Memory B cell (primary cell): ENCODE results near the gene CERKL.

Source experiments
- ATAC-seq: fragments of 150-1000 bp; cut with Tn5 transposase; 2 replicates; pipeline ENCODE4 v1.10.0; 2021; ENCODE audit warnings: low read depth, mild to moderate bottlenecking, moderate library complexity
- DNase-seq, 2 donors: peaks; one replicate each; pipeline ENCODE4 v3.0.0; 2022; ENCODE audit warnings: low spot score in 2 of 2
- H3K27ac Mint-ChIP-seq: one replicate; pipeline ENCODE4 v1.8.0; 2022; ENCODE audit warnings: mild to moderate bottlenecking, moderate library complexity, mixed read lengths
- H3K27me3 Mint-ChIP-seq: one replicate; pipeline ENCODE4 v1.8.0; 2022; ENCODE audit warnings: mixed read lengths
- H3K36me3 Mint-ChIP-seq: one replicate; pipeline ENCODE4 v1.8.0; 2022; ENCODE audit warnings: mild to moderate bottlenecking, mixed read lengths
- H3K4me1 Mint-ChIP-seq: one replicate; pipeline ENCODE4 v1.8.0; 2022; ENCODE audit warnings: mixed read lengths
- H3K4me3 Mint-ChIP-seq: one replicate; pipeline ENCODE4 v1.8.0; 2022; ENCODE audit warnings: mild to moderate bottlenecking, moderate library complexity, mixed read lengths
- H3K9me3 Mint-ChIP-seq: one replicate; pipeline ENCODE4 v1.8.0; 2022; ENCODE audit warnings: mixed read lengths

The CERKL gene

DNA sequence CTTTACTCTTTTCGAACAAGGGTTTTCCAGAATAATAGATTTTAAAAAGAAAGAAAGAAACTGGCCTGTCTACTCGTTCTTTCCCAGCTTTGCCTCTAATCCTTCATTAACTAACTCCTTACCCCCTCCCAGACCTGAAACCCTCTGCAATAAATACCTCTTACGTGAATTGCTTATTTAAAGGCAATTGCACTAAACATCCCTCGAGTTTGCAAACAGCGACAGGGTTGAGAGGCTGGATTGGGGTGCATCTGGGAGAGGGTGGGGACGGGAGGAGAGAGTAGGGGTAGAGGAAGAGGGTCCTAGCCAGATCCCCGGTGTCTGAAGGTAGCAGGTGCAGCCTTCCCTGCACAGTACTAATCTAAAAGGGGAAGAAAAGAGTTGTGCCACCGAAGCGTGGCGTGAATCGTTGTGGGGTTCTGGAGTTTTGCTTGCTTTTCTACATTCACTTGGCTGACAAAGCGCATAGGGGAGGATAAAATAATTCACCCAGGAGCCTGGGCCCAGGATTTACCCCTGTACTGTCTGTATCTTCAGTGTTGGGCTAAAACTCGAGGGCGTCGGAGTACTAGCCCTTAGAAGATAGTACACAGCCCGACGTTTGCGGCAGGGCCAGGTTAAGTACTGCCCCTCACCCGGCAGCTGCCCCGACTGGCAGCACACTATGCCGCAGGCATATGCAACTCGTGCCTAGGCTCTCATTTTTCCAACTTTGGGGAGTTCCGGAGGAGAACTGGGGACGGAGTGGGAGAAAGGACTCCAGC is 25.3 kb upstream of the CERKL start:
- Mint-ChIP-seq H3K36me3 (peaks cover 7% of the 10 kb centered on the region), H3K27ac (no peak overlapping the region), H3K4me1 (peaks cover 32% of the 10 kb centered on the region), H3K9me3 (peaks cover 8% of the 10 kb centered on the region), H3K27me3 (peaks cover 48% of the 10 kb centered on the region), H3K4me3 (peak overlapping the region; percentile 50)
- DNase-seq (no peak), ATAC-seq (peak; percentile 68)

DNA sequence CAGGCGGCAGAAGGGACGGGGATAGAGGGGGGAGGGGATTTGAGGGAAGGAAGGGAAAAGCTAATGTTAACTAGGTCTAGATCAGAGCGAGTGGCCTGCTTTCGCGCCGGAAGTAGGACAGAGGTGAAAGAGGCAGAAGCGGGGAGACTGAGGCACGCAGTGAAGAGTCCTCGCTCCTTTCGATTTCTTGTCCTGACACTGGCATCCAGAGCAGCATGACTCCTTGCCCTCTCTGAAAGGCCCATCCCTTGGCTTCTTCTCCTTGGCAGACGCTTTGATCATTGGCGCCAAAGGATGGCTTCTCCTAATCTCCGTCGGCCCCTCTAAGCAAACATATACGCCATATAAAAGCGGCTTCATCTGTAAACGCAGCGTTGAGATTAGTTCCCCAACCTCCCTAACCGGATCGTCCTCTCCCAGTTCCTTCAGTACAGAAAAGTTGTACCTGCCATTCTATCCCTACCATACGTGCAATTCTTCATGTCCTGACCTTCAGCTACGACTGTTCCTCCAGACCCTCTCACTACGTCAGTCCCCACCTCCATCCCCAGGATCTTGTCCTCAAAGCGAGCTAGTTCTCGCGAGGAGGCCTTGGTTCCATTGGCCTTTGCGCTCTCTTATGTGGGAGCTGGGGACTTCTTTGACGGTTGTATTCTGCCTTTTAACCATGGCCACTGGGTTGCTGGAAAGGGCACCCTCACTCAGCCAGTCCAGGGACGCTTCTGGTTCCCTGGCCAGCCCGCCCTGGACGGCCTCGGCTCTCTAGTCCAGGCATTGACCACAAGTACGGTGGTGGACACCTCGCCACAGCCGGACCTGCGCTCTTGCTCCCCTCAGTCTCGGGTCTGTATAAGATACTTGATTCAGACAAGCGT is 24.3 kb upstream of the CERKL start:
- Mint-ChIP-seq H3K36me3 (peaks cover 7% of the 10 kb centered on the region), H3K27me3 (peaks cover 45% of the 10 kb centered on the region), H3K27ac (no peak overlapping the region), H3K4me3 (peak overlapping the region; percentile 51), H3K4me1 (peaks cover 30% of the 10 kb centered on the region), H3K9me3 (peaks cover 8% of the 10 kb centered on the region)
- ATAC-seq: no peak
- DNase-seq: no peak

DNA sequence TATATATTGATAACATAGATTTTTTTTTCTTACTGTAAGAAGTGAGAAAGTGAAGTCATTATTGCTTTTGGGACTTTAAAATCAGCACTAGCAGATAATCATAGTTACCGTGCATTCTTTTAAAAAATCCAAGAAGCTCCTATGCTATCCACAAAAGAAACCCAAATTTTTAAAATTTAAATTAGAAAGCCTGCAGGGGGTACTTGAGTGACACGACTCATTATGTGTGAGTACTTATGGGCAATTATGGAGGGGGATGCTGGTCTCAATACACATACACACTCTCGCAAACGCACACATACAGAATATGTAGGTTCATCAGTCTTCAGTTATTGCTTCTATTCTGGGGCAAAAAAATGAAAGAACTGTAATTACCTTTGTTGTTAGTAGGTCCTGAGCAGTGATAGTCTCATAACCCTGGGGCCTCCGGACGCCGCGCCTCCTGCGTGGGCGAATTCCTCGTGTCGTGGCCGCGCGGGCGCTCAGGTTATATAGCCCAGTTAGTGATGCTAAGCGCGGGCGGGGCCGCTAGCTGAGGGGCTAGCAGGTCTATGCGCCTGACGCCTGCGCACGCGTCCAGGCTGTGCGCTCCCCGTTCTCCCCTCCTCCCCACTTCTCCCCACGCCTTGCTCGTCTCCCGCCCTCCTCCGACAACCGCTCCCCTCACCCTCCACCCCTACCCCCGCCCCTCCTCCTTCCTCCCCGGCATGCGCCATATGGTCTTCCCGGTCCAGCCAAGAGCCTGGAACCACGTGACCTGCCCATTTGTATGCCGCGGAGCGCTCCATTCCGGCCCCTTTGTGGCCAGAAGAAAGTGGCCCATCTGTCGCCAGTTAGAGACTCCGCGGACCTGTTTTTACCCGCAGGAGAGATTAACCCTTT is 23.4 kb upstream of the CERKL start, which contains the start of gene NEUROD1:
TSS of gene NEUROD1 (minus strand) at position 463 of the 882 bp plus-strand sequence. CDS start 1,657 bp downstream, outside the sequence.
- H3K27me3 Mint-ChIP-seq: peaks cover 42% of the 10 kb centered on the region
- no peak for ATAC-seq
- H3K4me1 Mint-ChIP-seq: peaks cover 27% of the 10 kb centered on the region

DNA sequence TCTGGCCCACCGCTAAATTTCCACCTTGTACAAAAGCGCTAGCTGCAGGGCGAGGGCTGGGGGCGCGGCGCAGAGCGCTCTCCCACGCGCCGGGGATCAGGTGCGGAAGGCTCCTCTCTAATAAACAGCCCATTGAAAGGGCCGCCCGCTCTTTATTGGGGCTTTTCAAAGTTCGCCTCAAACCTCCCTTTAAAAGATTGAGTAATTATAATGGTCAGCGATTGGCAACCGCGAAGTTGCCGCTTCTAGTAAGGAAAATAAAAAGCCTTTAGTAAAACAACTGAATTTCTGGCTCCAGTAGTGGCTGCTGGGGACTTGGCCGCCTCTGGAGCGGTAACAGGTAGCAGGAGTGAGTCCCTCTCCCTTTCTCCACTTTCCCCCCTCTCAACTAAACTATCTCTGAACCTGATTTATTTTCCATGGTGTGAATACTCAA is 22.7 kb upstream of the CERKL start:
- H3K4me1 Mint-ChIP-seq: peaks cover 23% of the 10 kb centered on the region
- H3K4me3 Mint-ChIP-seq: no peak overlapping the region
- H3K27me3 Mint-ChIP-seq: peaks cover 35% of the 10 kb centered on the region
- peaks cover 7% of the 10 kb centered on the region for H3K36me3 Mint-ChIP-seq
- DNase-seq: no peak
- H3K9me3 Mint-ChIP-seq: peaks cover 4% of the 10 kb centered on the region
- ATAC-seq: no peak
- H3K27ac Mint-ChIP-seq: no peak overlapping the region

More for the DNA sequence above, 23.4 kb upstream of the CERKL start, which contains the start of gene NEUROD1:
- Mint-ChIP-seq H3K36me3 (peaks cover 7% of the 10 kb centered on the region), H3K27ac (no peak within 1 kb of the TSS), H3K9me3 (peaks cover 7% of the 10 kb centered on the region), H3K4me3 (peak within 1 kb of the TSS; percentile 51)
- DNase-seq: no peak

DNA sequence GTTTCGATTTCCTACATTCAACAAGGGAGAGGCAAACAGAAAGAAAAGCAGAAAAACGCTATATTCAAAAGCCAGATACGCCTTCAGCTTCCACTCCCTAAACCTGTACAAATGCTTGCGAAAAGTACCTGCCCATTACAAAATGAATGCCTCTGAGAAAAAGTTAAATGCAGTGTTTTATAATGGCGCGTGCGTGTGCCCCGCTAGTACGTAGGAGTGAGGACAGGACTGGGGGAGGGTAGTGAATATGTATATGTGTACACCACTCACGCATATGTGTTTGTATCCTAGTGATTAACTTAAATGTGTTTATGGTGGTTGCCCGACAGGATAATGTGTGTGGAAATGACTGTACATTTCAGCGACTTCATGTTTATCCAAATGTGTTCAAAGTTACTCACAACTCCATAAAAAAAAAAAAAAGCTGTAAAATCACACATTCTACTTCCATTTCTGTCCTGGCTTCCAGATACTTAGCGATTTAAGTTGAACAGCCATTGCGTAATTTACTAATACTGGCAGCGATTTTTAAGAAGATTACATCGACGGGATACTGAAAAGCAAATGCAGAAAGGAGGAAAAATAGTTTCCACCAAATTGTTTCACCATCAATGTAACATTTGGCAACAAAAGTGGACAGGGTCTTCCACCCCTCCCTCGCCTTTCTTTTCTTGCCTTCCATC is 22.1 kb upstream of the CERKL start:
- Mint-ChIP-seq H3K4me3 (no peak overlapping the region), H3K36me3 (peaks cover 7% of the 10 kb centered on the region), H3K27ac (no peak overlapping the region), H3K27me3 (peaks cover 35% of the 10 kb centered on the region), H3K9me3 (peaks cover 4% of the 10 kb centered on the region), H3K4me1 (peaks cover 23% of the 10 kb centered on the region)
- ATAC-seq (no peak), DNase-seq (no peak)

DNA sequence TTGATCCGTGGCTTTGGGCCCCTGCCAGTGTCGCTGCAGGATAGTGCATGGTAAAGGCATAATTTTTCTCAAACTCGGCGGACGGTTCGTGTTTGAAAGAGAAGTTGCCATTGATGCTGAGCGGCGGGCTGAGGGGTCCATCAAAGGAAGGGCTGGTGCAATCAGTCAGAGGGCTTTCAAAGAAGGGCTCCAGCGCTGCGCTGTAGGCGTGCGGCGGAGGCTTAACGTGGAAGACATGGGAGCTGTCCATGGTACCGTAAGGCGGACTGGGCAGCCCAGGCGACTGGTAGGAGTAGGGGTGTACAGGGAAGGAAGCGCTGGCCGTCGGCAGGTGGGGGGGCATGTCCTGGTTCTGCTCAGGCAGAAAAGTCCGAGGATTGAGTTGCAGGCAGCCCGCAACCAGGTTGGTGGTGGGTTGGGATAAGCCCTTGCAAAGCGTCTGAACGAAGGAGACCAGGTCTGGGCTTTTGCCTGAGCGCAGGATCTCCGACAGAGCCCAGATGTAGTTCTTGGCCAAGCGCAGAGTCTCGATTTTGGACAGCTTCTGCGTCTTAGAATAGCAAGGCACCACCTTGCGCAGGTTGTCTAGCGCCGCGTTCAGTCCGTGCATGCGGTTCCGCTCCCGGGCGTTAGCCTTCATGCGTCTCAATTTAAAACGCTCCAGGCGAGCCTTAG is 21.1 kb upstream of the CERKL start:
- Mint-ChIP-seq H3K4me1 (peaks cover 25% of the 10 kb centered on the region), H3K4me3 (no peak overlapping the region), H3K27ac (peak overlapping the region; percentile 60), H3K9me3 (peaks cover 4% of the 10 kb centered on the region), H3K27me3 (peaks cover 31% of the 10 kb centered on the region), H3K36me3 (peaks cover 7% of the 10 kb centered on the region)
- peak in 1 of 2 donors; percentile 52 for DNase-seq
- ATAC-seq: peak; percentile 41

DNA sequence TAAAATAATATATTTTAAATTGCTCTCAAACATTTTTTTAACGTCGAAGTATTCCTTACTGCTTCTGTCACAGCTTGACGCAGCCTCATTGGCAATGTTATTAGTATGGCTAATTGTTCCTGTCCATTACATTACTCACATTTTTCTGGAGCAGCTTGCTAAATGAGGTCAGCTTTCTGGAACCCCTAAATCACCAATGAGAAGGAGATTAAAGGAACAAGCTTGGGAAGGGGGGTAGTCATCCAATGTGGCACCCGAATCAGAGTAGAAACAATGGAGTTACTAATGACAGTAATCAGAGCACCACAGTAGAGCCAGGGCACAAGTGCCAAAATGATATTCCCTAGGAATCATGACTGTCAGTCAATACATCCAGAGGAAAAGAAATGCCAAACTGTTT is 18.3 kb upstream of the CERKL start:
- peaks cover 7% of the 10 kb centered on the region for H3K36me3 Mint-ChIP-seq
- H3K27ac Mint-ChIP-seq: no peak overlapping the region
- peaks cover 20% of the 10 kb centered on the region for H3K4me1 Mint-ChIP-seq
- DNase-seq (no peak), ATAC-seq (no peak)
- H3K27me3 Mint-ChIP-seq: peaks cover 14% of the 10 kb centered on the region
- H3K4me3 Mint-ChIP-seq: no peak overlapping the region
- H3K9me3 Mint-ChIP-seq: peaks cover 4% of the 10 kb centered on the region

DNA sequence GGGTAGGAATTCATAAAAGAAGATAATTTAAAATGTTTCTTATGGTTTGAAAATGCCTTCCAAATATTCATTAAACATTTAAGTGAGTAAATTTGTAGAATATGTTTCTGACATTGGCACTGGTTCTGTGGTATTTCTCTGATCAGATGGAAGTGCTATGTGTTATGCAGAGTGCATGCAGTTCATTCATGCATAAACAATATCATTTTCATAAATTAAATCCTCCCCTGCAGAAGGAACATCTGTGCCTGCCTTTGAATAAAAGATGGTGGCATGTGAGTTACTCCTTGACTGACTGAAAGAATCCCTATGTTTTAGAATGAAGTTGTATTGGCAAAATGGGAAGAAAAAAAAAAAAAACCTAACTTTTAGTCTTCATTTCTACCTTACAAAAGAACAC is 17.6 kb upstream of the CERKL start:
- Mint-ChIP-seq H3K27me3 (peaks cover 11% of the 10 kb centered on the region), H3K27ac (no peak overlapping the region), H3K9me3 (peaks cover 4% of the 10 kb centered on the region), H3K4me3 (no peak overlapping the region), H3K4me1 (peaks cover 20% of the 10 kb centered on the region), H3K36me3 (peaks cover 6% of the 10 kb centered on the region)
- ATAC-seq (peak; percentile 32), DNase-seq (no peak)

DNA sequence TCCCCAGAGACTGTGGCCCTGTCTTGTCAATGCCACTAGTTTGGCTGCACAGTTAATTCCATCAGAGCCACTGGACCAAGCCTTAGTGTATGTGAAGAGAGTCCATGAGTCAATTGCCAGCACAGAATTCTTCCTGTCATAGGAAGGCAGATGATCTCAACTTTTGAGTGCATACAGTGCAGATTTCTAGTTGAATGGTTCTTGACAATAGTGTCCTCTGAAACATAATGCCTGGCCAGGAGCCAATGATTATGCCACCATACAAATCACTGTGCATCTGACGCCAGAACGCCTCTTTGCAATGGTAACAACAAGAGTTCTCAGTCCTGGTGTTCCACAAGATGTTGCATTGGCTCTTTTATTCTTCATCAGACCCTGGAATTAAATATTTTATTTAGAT is 16.3 kb upstream of the CERKL start:
- H3K4me1 Mint-ChIP-seq: peaks cover 17% of the 10 kb centered on the region
- H3K4me3 Mint-ChIP-seq: no peak overlapping the region
- ATAC-seq (no peak), DNase-seq (no peak)
- H3K9me3 Mint-ChIP-seq: no peaks in the 10 kb centered on the region
- peaks cover 7% of the 10 kb centered on the region for H3K27me3 Mint-ChIP-seq
- H3K27ac Mint-ChIP-seq: no peak overlapping the region
- H3K36me3 Mint-ChIP-seq: peaks cover 2% of the 10 kb centered on the region

DNA sequence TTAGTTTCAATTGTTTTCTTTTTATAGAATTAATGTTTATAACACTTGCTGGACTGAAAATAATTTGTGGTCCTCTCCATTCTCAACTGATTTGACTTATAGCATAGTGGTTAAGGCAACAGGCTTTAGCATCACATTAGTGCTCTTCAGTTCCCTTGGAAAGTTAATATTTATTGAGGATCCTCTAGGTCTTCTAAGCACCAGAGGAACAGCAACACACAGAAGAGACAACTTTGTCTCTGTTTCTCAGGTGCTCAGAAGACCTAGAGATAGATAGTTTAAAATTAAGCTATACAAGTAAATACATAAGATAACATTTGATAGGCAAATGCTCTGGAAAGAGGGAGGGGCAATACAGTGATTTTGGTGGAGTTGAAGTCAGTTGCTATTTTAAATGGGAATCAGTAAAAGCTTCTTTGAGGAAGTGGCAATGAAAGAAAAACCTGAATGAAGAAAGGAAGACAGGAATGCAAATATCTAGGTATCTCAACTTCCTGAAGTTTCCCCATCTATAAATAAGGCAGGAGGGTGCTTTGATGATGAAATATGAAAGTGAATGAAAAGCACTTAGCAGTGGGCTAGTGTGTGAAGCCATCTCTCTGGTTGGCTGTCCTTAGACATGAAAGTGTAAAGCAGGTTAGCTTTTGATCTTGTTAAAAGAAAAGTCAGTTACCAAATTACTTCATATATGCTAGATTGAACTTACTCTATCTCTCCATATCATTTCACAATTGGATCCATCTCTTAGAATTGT is 15.5 kb upstream of the CERKL start:
- H3K4me3 Mint-ChIP-seq: no peak overlapping the region
- no peak overlapping the region for H3K27ac Mint-ChIP-seq
- H3K36me3 Mint-ChIP-seq: no peaks in the 10 kb centered on the region
- ATAC-seq: peak; percentile 64
- no peaks in the 10 kb centered on the region for H3K9me3 Mint-ChIP-seq
- DNase-seq: no peak
- H3K4me1 Mint-ChIP-seq: peaks cover 15% of the 10 kb centered on the region
- peaks cover 3% of the 10 kb centered on the region for H3K27me3 Mint-ChIP-seq

DNA sequence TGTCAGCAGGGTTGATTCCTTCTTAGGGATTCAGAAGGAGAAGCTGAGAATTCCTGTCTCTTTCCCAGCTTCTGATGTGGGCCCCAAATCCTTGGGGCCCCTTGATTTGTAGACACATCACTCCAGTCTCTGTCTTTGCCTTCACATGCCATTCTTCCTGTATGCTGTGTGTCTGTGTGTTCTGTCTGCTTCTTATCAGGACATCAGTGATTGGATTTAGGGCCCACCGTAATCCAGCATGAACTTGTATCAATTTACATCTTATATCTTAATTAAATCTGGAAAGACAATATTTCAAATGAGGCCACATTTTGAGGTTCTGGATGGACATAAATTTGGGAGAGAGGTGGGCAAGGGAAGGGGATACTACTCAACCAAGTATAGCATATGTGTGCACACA is 13.7 kb upstream of the CERKL start:
- Mint-ChIP-seq H3K4me3 (no peak overlapping the region), H3K9me3 (no peaks in the 10 kb centered on the region), H3K27me3 (peaks cover 3% of the 10 kb centered on the region), H3K27ac (no peak overlapping the region), H3K4me1 (peaks cover 15% of the 10 kb centered on the region), H3K36me3 (no peaks in the 10 kb centered on the region)
- ATAC-seq (no peak), DNase-seq (no peak)

DNA sequence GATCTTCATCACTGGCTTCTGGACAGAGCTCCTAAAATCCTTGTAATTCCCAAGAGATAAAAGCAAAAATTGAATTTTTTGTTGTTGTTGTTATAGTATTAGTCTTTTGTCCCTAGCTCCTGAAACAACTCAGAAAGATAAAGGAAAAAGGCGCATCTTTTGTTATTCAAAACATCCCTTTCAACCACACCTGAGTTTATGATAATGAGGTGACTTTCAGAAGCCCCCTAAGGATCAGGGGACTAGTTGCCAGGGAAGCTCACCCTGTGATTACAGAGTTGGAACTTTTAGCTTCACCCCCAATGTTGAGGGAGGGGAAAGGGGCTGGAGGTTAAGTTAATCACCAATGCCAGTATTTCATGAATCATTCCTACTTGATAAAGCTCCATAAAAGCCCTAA is 10.3 kb upstream of the CERKL start:
- ATAC-seq (no peak), DNase-seq (no peak)
- Mint-ChIP-seq H3K9me3 (no peaks in the 10 kb centered on the region), H3K4me1 (peaks cover 3% of the 10 kb centered on the region), H3K36me3 (no peaks in the 10 kb centered on the region), H3K27ac (no peak overlapping the region), H3K4me3 (no peak overlapping the region), H3K27me3 (peaks cover 3% of the 10 kb centered on the region)
